Measurements from ENCODE around the gene C20orf202.

- TF ChIP-seq CTCF (conservative IDR thresholded peaks at IDR 0.05; ENCODE audit: low read depth in 2 of 2): no peak
- TF ChIP-seq POLR2AphosphoS5 (IDR thresholded peaks at IDR 0.05; ENCODE audit: low read depth): no peak
- no peak for TF ChIP-seq EZH2 (IDR thresholded peaks at IDR 0.05; ENCODE audit: low read depth, unreplicated experiment)
- no peak for TF ChIP-seq EZH2phosphoT487 (IDR thresholded peaks at IDR 0.05; ENCODE audit: unreplicated experiment)
- TF ChIP-seq REST (IDR thresholded peaks at IDR 0.05; ENCODE audit: unreplicated experiment): no peak
- TF ChIP-seq ETS1 (IDR thresholded peaks at IDR 0.05): no peak
Measured at GRCh38 chr20:1154226-1154625, 49.0 kb upstream of the C20orf202 start.
